ENCODE data around the gene NFKB1.

- TF ChIP-seq CTCF (IDR thresholded peaks at IDR 0.05) (no peak), POLR2A (IDR thresholded peaks at IDR 0.05) (no peak)
These were observed 3.8 kb downstream of the NFKB1 start for GRCh38 chr4:102504941-102505340.
